HG03342 (cell line): ENCODE results near the gene GPR155.
"Not testable (repeated sequence)": the region's sequence is repeated elsewhere in the genome, so short reads cannot be mapped to it uniquely, and the experiment has no call there.

Source experiments
- ATAC-seq: cut with Tn5 transposase; IDR thresholded peaks from one replicate; pipeline ENCODE4 v1.9.1; 2021; ENCODE audit warnings: mild to moderate bottlenecking, moderate library complexity; ENCODE audit not compliant: unreplicated experiment

GPR155 gene

GRCh38 chr2:174439950-174440349 lies 46.9 kb downstream of the GPR155 start:
- no peak for ATAC-seq

GRCh38 chr2:174439323-174439722 lies 47.5 kb downstream of the GPR155 start:
- ATAC-seq, result no peak

DNA sequence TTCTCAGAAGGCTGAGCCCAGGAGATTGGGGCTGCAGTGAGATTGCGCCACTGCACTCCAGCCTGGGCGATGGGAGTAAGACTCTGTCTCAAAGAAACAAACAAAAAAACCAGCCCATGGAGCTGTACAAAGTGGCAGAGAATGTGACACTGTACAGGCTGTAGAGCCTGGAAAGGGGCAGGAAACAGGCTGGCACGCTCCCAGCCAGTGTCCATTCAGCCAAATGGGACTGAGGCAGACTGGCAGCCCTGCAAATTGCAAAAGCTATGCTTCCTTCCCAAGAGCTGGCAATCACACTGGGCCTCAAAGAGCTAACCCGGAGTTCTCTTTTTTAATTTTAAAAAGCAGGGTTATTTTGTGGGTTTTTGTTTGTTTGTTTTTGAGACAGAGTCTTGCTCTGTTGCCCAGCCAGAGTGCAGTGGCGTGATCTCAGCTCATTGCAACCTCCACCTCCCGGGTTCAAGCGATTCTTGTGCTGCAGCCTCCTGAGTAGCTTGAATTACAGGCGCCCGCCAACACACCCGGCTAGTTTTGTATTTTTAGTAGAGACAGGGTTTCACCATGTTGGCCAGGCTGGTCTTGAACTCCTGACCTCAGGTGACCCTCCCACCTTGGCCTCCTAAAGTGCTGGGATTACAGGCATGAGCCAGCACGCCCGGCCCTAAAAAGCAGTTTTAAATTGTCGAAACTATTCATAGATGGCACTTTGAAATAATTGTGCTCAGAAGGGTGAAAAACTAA lies 48.5 kb downstream of the GPR155 start:
- no peak for ATAC-seq

DNA sequence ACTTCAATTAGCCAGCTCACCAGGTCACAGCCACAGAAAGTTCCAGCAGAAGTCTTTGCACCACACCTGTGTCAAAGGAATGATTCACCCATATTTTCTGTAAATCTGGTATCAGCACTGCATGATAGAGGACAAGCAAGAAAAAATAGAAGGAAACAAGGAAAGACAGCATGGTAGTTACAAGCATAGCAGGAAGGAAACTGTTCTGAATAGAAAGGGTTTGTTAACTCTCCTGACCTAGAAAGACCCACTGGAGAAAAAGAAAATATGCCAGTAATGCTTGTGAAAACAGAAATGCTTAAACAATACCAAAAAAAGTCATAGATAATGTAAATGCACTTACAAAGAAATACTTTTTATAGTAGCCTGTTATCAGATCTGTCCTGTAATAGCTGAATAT lies 50.5 kb downstream of the GPR155 start:
- no peak for ATAC-seq

- no peak for ATAC-seq
These were observed 54.9 kb downstream of the GPR155 start for GRCh38 chr2:174431902-174432301.

- no peak for ATAC-seq
These were observed 56.8 kb downstream of the GPR155 start for GRCh38 chr2:174430066-174430465.

- no peak for ATAC-seq
These were observed 58.6 kb downstream of the GPR155 start for GRCh38 chr2:174428214-174428613.

DNA sequence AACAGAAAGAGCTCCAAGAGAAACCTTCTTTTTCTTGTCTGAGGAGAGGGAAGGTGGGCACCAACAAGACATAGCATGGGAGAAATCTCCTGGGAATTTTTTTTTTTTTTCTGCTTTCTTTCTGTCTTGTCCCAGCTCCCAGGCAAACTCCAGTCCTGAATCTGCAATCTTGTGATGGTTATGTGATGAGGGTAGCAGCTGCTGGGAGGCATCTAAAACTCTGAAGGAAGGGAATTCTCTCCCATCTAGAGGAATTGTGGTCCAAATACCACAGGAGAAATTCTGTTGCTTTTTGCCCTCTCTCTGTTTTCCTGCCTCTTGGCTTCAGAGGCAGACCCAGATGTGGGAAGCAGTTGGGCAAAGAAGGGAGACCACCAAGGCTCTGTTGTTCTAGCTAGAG lies 74.6 kb downstream of the GPR155 start:
- no peak for ATAC-seq

DNA sequence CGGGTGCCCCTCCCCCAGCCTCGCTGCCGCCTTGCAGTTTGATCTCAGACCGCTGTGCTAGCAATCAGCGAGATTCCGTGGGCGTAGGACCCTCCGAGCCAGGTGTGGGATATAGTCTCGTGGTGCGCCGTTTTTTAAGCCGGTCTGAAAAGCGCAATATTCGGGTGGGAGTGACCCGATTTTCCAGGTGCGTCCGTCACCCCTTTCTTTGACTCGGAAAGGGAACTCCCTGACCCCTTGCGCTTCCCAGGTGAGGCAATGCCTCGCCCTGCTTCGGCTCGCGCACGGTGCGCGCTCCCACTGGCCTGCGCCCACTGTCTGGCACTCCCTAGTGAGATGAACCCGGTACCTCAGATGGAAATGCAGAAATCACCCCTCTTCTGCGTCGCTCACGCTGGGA lies 76.8 kb downstream of the GPR155 start:
- ATAC-seq, result not testable (repeated sequence)

GRCh38 chr2:174403628-174404027 lies 83.2 kb downstream of the GPR155 start:
- ATAC-seq, result no peak

GRCh38 chr2:174400853-174401252 lies 86.0 kb downstream of the GPR155 start:
- ATAC-seq, result no peak

- no peak for ATAC-seq
These were observed 87.7 kb downstream of the GPR155 start for GRCh38 chr2:174399171-174399570.

GRCh38 chr2:174397773-174398172 lies 89.1 kb downstream of the GPR155 start:
- no peak for ATAC-seq

DNA sequence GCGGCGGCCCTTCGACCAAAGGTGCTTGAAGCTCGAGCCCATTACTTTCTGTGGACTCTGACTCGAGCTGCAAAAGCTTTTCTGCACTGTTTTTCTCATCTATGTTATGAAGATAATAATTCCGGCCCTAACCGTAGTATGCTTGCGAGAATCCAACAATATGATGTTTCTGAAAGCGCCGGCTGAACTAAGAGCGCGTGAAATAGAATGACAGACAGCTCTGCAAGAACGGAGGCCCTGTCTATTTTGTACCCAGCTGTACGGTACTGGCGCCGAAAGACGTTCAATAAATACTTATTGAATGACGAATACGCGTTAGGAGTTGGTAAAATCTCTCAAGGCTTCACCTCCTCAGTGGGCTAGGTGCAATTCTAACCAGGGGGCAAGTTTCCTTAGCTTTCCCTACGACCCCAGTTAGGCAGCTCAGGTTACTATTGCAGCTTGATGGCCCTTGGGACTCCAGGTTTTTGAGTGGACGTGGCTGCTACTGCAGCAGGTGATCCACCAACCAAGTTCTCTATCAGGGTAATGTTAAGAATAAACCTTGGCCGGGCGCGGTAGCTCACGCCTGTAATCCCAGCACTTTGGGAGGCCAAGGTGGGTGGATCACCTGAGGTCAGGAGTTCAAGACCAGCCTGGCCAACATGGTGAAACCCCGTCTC lies 90.7 kb downstream of the GPR155 start:
- ATAC-seq, result peak; percentile 33

GRCh38 chr2:174395284-174395968 lies 91.4 kb downstream of the GPR155 start, which contains the start of gene SCRN3:
Gene SCRN3, plus strand, starts transcription at chr2:174395730. Its CDS starts 2,554 bp downstream, at chr2:174398284.
- peak; percentile 91 for ATAC-seq

- no peak for ATAC-seq
These were observed 94.1 kb downstream of the GPR155 start for GRCh38 chr2:174392706-174393105.

DNA sequence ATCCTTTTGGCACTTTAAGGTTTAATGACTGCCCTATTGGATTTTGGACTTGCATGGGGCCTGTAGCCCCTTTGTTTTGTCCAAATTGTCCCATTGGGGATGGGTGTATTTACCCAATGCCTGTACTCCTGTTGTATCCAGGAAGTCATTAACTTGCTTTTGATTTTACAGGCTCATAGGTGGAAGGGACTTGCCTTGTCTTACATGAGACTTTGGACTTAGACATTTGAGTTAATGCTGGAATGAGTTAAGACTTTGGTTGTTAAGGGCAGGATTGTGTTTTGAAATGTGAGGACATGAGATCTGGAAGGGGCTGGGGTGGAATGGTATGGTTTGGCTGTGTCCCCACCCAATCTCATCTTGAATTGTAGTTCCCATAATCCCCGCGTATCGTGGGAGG lies 96.5 kb downstream of the GPR155 start:
- ATAC-seq, result not testable (repeated sequence)

GRCh38 chr2:174389542-174389941 lies 97.3 kb downstream of the GPR155 start:
- no peak for ATAC-seq

- ATAC-seq, result not testable (repeated sequence)
These were observed 98.1 kb downstream of the GPR155 start for GRCh38 chr2:174388706-174389105.

DNA sequence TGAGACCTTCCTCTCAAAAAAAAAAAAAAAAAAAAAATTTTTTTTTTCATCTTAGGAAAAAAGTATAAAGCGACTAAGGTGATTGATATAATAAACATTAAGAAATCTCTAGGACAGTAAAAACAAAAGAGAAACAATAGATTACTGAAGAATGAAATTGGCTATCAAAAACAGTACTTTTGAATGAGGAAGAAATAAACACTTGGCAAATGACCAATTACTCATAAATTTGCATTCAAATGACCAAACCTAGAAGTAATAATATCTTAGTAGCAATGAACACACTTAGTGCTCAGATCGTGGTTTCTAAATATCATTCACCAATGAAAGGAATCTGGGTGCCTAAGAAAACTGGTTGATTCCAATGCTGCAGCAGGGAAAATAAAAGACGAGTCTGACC lies 101.6 kb downstream of the GPR155 start:
- no peak for ATAC-seq

- ATAC-seq, result no peak
These were observed 103.0 kb downstream of the GPR155 start for GRCh38 chr2:174383796-174384195.
